Prostate gland (tissue), 2 donors: ENCODE data around the gene ARHGEF11.

Experiments
- POLR2A ChIP-seq: fragments of 450-650 bp; IDR thresholded peaks from one replicate; pipeline ENCODE4 v1.6.1; 2016; ENCODE audit warnings: antibody characterized with exemption, mild to moderate bottlenecking
- POLR2AphosphoS5 ChIP-seq: sonication (generic); formaldehyde crosslinking; IDR thresholded peaks from one replicate; pipeline ENCODE4 v1.6.1; 2017; ENCODE audit warnings: antibody characterized with exemption
- TF ChIP-seq, protein P1 (sequence below), 4 experiments: fragments of 200-600 bp in 2 of 4; fragments of 450-650 bp in 2 of 4; sonication (generic) in 2 of 4; IDR thresholded peaks; 1 replicate in 3 of 4; 2 replicates in 1 of 4; pipeline ENCODE4 v1.5.1; 2016 to 2019; ENCODE audit warnings: antibody characterized with exemption in 4 of 4, mild to moderate bottlenecking in 2 of 4, moderate library complexity in 2 of 4

- no peak for TF ChIP-seq POLR2A
- TF ChIP-seq, protein P1, sequence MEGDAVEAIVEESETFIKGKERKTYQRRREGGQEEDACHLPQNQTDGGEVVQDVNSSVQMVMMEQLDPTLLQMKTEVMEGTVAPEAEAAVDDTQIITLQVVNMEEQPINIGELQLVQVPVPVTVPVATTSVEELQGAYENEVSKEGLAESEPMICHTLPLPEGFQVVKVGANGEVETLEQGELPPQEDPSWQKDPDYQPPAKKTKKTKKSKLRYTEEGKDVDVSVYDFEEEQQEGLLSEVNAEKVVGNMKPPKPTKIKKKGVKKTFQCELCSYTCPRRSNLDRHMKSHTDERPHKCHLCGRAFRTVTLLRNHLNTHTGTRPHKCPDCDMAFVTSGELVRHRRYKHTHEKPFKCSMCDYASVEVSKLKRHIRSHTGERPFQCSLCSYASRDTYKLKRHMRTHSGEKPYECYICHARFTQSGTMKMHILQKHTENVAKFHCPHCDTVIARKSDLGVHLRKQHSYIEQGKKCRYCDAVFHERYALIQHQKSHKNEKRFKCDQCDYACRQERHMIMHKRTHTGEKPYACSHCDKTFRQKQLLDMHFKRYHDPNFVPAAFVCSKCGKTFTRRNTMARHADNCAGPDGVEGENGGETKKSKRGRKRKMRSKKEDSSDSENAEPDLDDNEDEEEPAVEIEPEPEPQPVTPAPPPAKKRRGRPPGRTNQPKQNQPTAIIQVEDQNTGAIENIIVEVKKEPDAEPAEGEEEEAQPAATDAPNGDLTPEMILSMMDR (IDR thresholded peaks at IDR 0.05): no peak
- no peak for TF ChIP-seq POLR2AphosphoS5
Observed at GRCh38 chr1:156980551-156980950, 65.0 kb downstream of the ARHGEF11 start.
